Mesendoderm (in vitro differentiated cells): ENCODE data around the gene INAFM2.

Source experiments
- DNase-seq: peaks from one replicate; pipeline ENCODE4 v3.0.0; 2013
- H2AK5ac ChIP-seq: 2 replicates; pipeline ENCODE4 v1.6.1; 2013; ENCODE audit warnings: low read length, inconsistent platforms
- H2BK120ac ChIP-seq: 2 replicates; pipeline ENCODE4 v1.6.1; 2013; ENCODE audit warnings: low read depth, mild to moderate bottlenecking, low read length, moderate library complexity, mixed read lengths
- H2BK15ac ChIP-seq: replicated peaks from 2 replicates; pipeline ENCODE4 v1.6.1; 2013; ENCODE audit warnings: low read depth, mild to moderate bottlenecking, moderate library complexity
- H2BK5ac ChIP-seq: 2 replicates; pipeline ENCODE4 v1.6.1; 2013; ENCODE audit warnings: low read length, inconsistent platforms
- H3K18ac ChIP-seq: 2 replicates; pipeline ENCODE4 v1.6.1; 2013; ENCODE audit warnings: mild to moderate bottlenecking, low read length, mixed read lengths
- H3K23ac ChIP-seq: one replicate; pipeline ENCODE4 v1.6.1; 2013; ENCODE audit warnings: low read length
- H3K27ac ChIP-seq: 2 replicates; pipeline ENCODE4 v1.5.1; 2013; ENCODE audit warnings: low read depth, mild to moderate bottlenecking, inconsistent platforms, low read length, moderate library complexity
- H3K27me3 ChIP-seq: 2 replicates; pipeline ENCODE4 v1.6.1; 2013; ENCODE audit warnings: low read length, control low read depth, mild to moderate bottlenecking, inconsistent platforms; ENCODE audit not compliant: insufficient read depth, poor library complexity
- H3K36me3 ChIP-seq: 2 replicates; pipeline ENCODE4 v1.6.1; 2013; ENCODE audit warnings: low read length, inconsistent platforms; ENCODE audit not compliant: control insufficient read depth, insufficient read depth
- H3K4ac ChIP-seq: one replicate; pipeline ENCODE4 v1.6.1; 2013; ENCODE audit warnings: low read depth, mild to moderate bottlenecking, low read length, moderate library complexity
- H3K4me1 ChIP-seq: 2 replicates; pipeline ENCODE4 v1.6.1; 2013; ENCODE audit warnings: low read depth, low read length, inconsistent platforms; ENCODE audit not compliant: control insufficient read depth
- H3K4me2 ChIP-seq: 2 replicates; pipeline ENCODE4 v1.6.1; 2013; ENCODE audit warnings: low read length
- H3K4me3 ChIP-seq: 2 replicates; pipeline ENCODE4 v1.5.1; 2013; ENCODE audit warnings: mild to moderate bottlenecking, low read length
- H3K56ac ChIP-seq: one replicate; pipeline ENCODE4 v1.6.1; 2013; ENCODE audit warnings: low read length
- H3K79me1 ChIP-seq: 2 replicates; pipeline ENCODE4 v1.6.1; 2013; ENCODE audit warnings: low read length, inconsistent platforms
- H3K79me2 ChIP-seq: 2 replicates; pipeline ENCODE4 v1.6.1; 2013; ENCODE audit warnings: mild to moderate bottlenecking, low read length; ENCODE audit not compliant: control insufficient read depth, insufficient read depth
- H3K9ac ChIP-seq: 2 replicates; pipeline ENCODE4 v1.6.1; 2013; ENCODE audit warnings: low read length, inconsistent platforms
- H4K5ac ChIP-seq: one replicate; pipeline ENCODE4 v1.6.1; 2013; ENCODE audit warnings: low read length
- H4K8ac ChIP-seq: one replicate; pipeline ENCODE4 v1.6.1; 2013; ENCODE audit warnings: low read depth, mild to moderate bottlenecking, control low read depth, low read length, moderate library complexity
- WGBS: extraction: QIAGEN DNeasy Blood & Tissue Kit; methylation state at CpG from one replicate; pipeline ENCODE4 v1.1.7; 2013; ENCODE audit warnings: low lambda C conversion rate, missing lambda C conversion rate; ENCODE audit not compliant: insufficient coverage; ENCODE audit errors: extremely low coverage; 5-methylcytosine and 5-hydroxymethylcytosine counted together

Gene INAFM2

GRCh38 chr15:40295297-40295696, 28.2 kb upstream of the INAFM2 start:
- H4K5ac ChIP-seq = no peak overlapping the region
- no peak overlapping the region for H2BK120ac ChIP-seq
- peaks cover 2% of the 10 kb centered on the region for H3K27me3 ChIP-seq
- no peak overlapping the region for H3K4me3 ChIP-seq
- no peak overlapping the region for H3K9ac ChIP-seq
- peaks cover 5% of the 10 kb centered on the region for H3K4me1 ChIP-seq
- WGBS = no CpG with 5 or more reads among the region's 1 CpG
- no peaks in the 10 kb centered on the region for H3K79me1 ChIP-seq
- no peak overlapping the region for H2BK5ac ChIP-seq
- no peak for DNase-seq
- no peak overlapping the region for H3K4ac ChIP-seq
- no peak overlapping the region for H2BK15ac ChIP-seq
- no peaks in the 10 kb centered on the region for H3K36me3 ChIP-seq
- no peaks in the 10 kb centered on the region for H3K79me2 ChIP-seq
- H3K56ac ChIP-seq = no peak overlapping the region
- H3K23ac ChIP-seq = no peak overlapping the region
- H4K8ac ChIP-seq = no peak overlapping the region
- H3K4me2 ChIP-seq = no peak overlapping the region
- no peak overlapping the region for H3K18ac ChIP-seq
- peak overlapping the region; percentile 38 for H2AK5ac ChIP-seq
- no peak overlapping the region for H3K27ac ChIP-seq

- H2BK120ac ChIP-seq = no peak overlapping the region
- DNase-seq = no peak
- H3K27me3 ChIP-seq = peaks cover 2% of the 10 kb centered on the region
- H3K4me3 ChIP-seq = no peak overlapping the region
- no peaks in the 10 kb centered on the region for H3K79me1 ChIP-seq
- H3K36me3 ChIP-seq = no peaks in the 10 kb centered on the region
- no peak overlapping the region for H3K9ac ChIP-seq
- H3K18ac ChIP-seq = no peak overlapping the region
- H3K56ac ChIP-seq = no peak overlapping the region
- H2AK5ac ChIP-seq = no peak overlapping the region
- no peak overlapping the region for H2BK15ac ChIP-seq
- no peak overlapping the region for H3K27ac ChIP-seq
- no peaks in the 10 kb centered on the region for H3K79me2 ChIP-seq
- H3K4me2 ChIP-seq = no peak overlapping the region
- no peak overlapping the region for H3K23ac ChIP-seq
- no CpG with 5 or more reads among the region's 12 CpGs for WGBS
- peaks cover 5% of the 10 kb centered on the region for H3K4me1 ChIP-seq
- H3K4ac ChIP-seq = no peak overlapping the region
- H2BK5ac ChIP-seq = no peak overlapping the region
- H4K8ac ChIP-seq = no peak overlapping the region
- no peak overlapping the region for H4K5ac ChIP-seq
Observed at GRCh38 chr15:40295877-40296560, 27.5 kb upstream of the INAFM2 start.

DNA sequence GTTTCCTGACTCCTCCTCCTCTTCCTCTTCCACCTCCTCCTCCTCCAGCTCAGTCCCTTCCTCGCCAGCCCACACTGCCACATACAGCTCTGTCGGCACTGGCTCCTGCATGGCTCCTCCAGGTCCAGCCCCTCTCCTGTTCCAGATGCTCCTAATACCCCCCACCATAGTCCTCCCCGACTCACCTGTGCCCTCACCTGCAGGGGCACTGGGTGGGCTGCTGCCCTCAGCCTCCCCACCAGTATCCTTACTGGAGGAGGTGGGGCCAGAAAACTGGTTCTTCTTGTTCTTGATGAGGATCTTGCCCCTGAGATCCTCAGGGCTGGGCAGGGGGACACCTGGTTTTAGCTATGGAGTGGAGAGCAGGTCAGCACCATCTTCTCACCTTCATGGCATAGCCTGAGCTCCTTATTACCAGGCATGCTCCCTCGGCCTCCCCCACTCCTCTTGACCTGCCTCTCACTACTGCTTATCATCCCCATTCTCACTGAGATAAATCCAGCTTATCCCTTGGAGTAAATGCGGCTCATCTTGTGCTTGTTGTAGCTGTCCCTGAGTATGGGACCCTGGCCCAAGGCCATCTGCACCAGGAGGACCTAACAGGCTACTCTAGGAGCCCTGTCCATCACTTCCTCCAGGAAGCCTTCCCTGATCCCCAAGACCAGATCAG, 26.8 kb upstream of the INAFM2 start:
- no peak overlapping the region for H3K56ac ChIP-seq
- no peaks in the 10 kb centered on the region for H3K79me1 ChIP-seq
- no peak overlapping the region for H3K4me3 ChIP-seq
- H3K4me2 ChIP-seq = no peak overlapping the region
- H4K8ac ChIP-seq = no peak overlapping the region
- no peak overlapping the region for H3K4ac ChIP-seq
- no peak overlapping the region for H2AK5ac ChIP-seq
- no peak overlapping the region for H4K5ac ChIP-seq
- no peak overlapping the region for H3K18ac ChIP-seq
- H2BK15ac ChIP-seq = no peak overlapping the region
- H3K36me3 ChIP-seq = no peaks in the 10 kb centered on the region
- H3K79me2 ChIP-seq = no peaks in the 10 kb centered on the region
- no peak overlapping the region for H3K27ac ChIP-seq
- no peak overlapping the region for H2BK5ac ChIP-seq
- H3K4me1 ChIP-seq = peaks cover 5% of the 10 kb centered on the region
- no CpG with 5 or more reads among the region's 5 CpGs for WGBS
- no peak overlapping the region for H3K9ac ChIP-seq
- H3K27me3 ChIP-seq = peaks cover 2% of the 10 kb centered on the region
- H3K23ac ChIP-seq = no peak overlapping the region
- DNase-seq = no peak
- H2BK120ac ChIP-seq = no peak overlapping the region

- no peak for DNase-seq
- Histone ChIP-seq H3K27ac (no peak overlapping the region), H2BK15ac (no peak overlapping the region), H3K23ac (no peak overlapping the region), H3K27me3 (no peaks in the 10 kb centered on the region), H2BK120ac (no peak overlapping the region), H3K56ac (no peak overlapping the region), H4K8ac (no peak overlapping the region), H3K9ac (no peak overlapping the region), H3K4me3 (no peak overlapping the region), H4K5ac (no peak overlapping the region), H3K18ac (no peak overlapping the region), H3K79me1 (no peaks in the 10 kb centered on the region), H2AK5ac (no peak overlapping the region), H3K4me1 (peaks cover 10% of the 10 kb centered on the region), H3K4ac (no peak overlapping the region), H3K36me3 (no peaks in the 10 kb centered on the region), H3K4me2 (no peak overlapping the region), H3K79me2 (no peaks in the 10 kb centered on the region), H2BK5ac (no peak overlapping the region)
- no CpG with 5 or more reads among the region's 10 CpGs for WGBS
Observed at GRCh38 chr15:40297356-40297755, 26.1 kb upstream of the INAFM2 start.

- Histone ChIP-seq H3K4me2 (no peak overlapping the region), H2BK15ac (no peak overlapping the region), H3K18ac (no peak overlapping the region), H3K27ac (no peak overlapping the region), H4K5ac (no peak overlapping the region), H3K4me1 (peaks cover 10% of the 10 kb centered on the region), H3K4me3 (no peak overlapping the region), H3K36me3 (no peaks in the 10 kb centered on the region), H2AK5ac (no peak overlapping the region), H2BK120ac (no peak overlapping the region), H3K79me2 (no peaks in the 10 kb centered on the region), H3K23ac (no peak overlapping the region), H2BK5ac (no peak overlapping the region), H3K79me1 (no peaks in the 10 kb centered on the region), H3K4ac (no peak overlapping the region), H4K8ac (no peak overlapping the region), H3K9ac (no peak overlapping the region), H3K27me3 (no peaks in the 10 kb centered on the region), H3K56ac (no peak overlapping the region)
- no peak for DNase-seq
- WGBS = no CpG with 5 or more reads among the region's 17 CpGs
Observed at GRCh38 chr15:40298216-40298935, 25.1 kb upstream of the INAFM2 start.
